ENCODE data around the gene VSIG10. TPM values are rescaled to one million over a fixed set of nuclear protein-coding genes. Genes with fewer than 3 reads are reported as not detected.
A peak's percentile ranks its signal among the peaks of the same experiment; 100 is the strongest.

Gene VSIG10
- total RNA-seq, 1 donor from 2014 or later: 2.4 TPM

DNA sequence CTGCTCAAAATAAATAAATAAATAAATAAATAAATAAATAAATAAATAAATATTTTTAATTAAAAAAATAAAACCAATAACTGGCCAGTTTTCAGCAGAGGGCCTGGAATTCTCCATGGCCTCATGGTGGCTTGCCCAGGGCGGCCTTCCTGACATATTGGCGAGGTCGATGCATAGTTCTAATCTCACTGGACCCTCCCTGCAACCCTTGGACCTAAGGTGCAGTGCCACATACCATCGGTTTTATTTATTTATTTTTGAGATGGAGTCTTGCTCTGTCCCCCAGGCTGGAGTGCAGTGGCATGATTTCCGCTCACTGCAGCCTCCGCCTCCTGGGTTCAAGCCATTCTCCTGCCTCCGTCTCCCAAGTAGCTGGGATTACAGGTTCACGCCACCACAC, 3.9 kb upstream of the VSIG10 start:
- ChIA-PET POLR2A (no interaction called here), CTCF (no interaction called here)
- no peaks in the 10 kb centered on the region for H3K36me3 Mint-ChIP-seq (ENCODE audit: low read depth)
- DNase-seq: no peak
- H3K4me1 Mint-ChIP-seq: peaks cover 9% of the 10 kb centered on the region
- H3K4me3 Mint-ChIP-seq: no peak overlapping the region
- H3K9me3 Mint-ChIP-seq: no peaks in the 10 kb centered on the region
- peaks cover 14% of the 10 kb centered on the region for H3K27me3 Mint-ChIP-seq
- TF ChIP-seq, protein P1, sequence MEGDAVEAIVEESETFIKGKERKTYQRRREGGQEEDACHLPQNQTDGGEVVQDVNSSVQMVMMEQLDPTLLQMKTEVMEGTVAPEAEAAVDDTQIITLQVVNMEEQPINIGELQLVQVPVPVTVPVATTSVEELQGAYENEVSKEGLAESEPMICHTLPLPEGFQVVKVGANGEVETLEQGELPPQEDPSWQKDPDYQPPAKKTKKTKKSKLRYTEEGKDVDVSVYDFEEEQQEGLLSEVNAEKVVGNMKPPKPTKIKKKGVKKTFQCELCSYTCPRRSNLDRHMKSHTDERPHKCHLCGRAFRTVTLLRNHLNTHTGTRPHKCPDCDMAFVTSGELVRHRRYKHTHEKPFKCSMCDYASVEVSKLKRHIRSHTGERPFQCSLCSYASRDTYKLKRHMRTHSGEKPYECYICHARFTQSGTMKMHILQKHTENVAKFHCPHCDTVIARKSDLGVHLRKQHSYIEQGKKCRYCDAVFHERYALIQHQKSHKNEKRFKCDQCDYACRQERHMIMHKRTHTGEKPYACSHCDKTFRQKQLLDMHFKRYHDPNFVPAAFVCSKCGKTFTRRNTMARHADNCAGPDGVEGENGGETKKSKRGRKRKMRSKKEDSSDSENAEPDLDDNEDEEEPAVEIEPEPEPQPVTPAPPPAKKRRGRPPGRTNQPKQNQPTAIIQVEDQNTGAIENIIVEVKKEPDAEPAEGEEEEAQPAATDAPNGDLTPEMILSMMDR (IDR thresholded peaks at IDR 0.05): no peak
- intact Hi-C loops (cut with micrococcal nuclease): no loop called here
- no peak for ATAC-seq (ENCODE audit: low read depth)
- H3K27ac Mint-ChIP-seq: no peak overlapping the region

DNA sequence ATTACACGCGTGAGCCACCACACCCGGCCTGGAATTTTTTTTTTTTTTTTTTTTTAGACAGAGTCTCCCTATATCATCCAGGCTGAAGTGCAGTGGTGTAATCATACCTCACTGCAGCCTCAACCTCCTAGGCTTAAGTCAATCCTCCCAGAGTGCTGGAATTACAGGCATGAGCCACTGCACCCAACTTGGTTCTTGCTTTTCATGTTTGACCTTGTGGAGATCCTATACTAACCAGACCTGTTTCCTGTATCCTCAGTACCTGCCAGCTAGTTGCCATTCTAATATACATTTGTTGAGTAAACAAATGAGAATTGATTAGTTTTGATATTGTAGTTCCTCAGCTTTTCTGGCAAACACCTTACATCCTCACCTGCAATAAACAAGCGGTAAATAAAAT, 3.2 kb upstream of the VSIG10 start:
- ATAC-seq (ENCODE audit: low read depth) (no peak), DNase-seq (no peak)
- Mint-ChIP-seq H3K4me3 (no peak overlapping the region), H3K36me3 (ENCODE audit: low read depth) (no peaks in the 10 kb centered on the region), H3K9me3 (no peaks in the 10 kb centered on the region), H3K27ac (no peak overlapping the region), H3K4me1 (peaks cover 9% of the 10 kb centered on the region), H3K27me3 (peaks cover 15% of the 10 kb centered on the region)
- intact Hi-C loops (cut with micrococcal nuclease): no loop called here
- ChIA-PET POLR2A (no interaction called here), CTCF (no interaction called here)
- TF ChIP-seq, protein P1 (IDR thresholded peaks at IDR 0.05): no peak

DNA sequence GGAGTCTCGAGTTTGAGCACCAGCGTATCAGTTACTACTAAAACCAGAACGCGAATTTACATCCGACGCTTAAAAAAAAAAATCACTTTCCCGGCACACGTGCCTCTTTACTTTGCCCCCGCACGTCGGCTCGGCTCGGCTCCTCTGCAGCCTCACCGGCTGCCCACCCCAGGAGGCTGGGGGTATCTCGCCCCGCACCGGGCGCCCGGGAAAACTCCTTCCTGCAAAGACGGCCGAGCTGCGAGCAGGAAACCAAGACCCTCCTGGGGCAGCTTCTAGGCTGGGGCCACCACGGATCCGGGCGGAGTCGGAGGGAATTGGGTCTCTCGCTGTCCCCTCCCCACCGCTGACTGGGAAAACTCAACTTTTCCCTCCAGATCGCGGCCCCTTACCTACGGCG, 610 bp downstream of the VSIG10 start:
- POLR2A ChIA-PET: interaction anchor here (0.7 to 1.1 kb wide), 2 partner anchors 41 to 42 kb away, joined by 3 to 18 read pairs; partner anchors contain the start of gene WSB2
- CTCF ChIA-PET: no interaction called here
- Mint-ChIP-seq H3K27ac (no peak overlapping the region), H3K27me3 (peaks cover 21% of the 10 kb centered on the region), H3K36me3 (ENCODE audit: low read depth) (no peaks in the 10 kb centered on the region), H3K4me3 (peak overlapping the region; percentile 84), H3K4me1 (peaks cover 9% of the 10 kb centered on the region), H3K9me3 (no peaks in the 10 kb centered on the region)
- TF ChIP-seq, protein P1 (IDR thresholded peaks at IDR 0.05): no peak
- DNase-seq: peak; percentile 18
- intact Hi-C loops (cut with micrococcal nuclease): no loop called here
- no peak for ATAC-seq (ENCODE audit: low read depth)

DNA sequence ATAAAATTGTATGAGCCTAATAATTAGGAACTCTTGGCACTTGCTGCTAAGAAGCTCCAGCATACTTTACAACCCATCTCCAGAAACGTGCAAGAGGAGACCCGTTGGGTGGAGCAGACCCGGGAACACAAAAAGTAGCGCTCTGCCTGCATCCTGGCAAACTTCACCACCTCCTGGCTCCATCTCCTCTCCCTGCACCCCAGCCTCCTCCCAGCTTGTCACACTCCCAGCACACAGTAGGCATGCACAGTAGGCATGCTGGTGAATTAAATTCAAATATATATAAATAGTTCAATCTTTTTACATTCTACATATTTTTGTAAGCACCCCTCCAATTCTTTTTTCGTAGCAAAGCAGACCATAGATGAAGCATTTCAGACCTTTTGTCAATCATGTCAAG, 1.2 kb downstream of the VSIG10 start:
- no peaks in the 10 kb centered on the region for H3K9me3 Mint-ChIP-seq
- peaks cover 9% of the 10 kb centered on the region for H3K4me1 Mint-ChIP-seq
- H3K4me3 Mint-ChIP-seq: peak overlapping the region; percentile 84
- intact Hi-C loops (cut with micrococcal nuclease): no loop called here
- DNase-seq (no peak), ATAC-seq (ENCODE audit: low read depth) (no peak)
- no peaks in the 10 kb centered on the region for H3K36me3 Mint-ChIP-seq (ENCODE audit: low read depth)
- ChIA-PET POLR2A (interaction anchor here (0.7 to 1.1 kb wide), 2 partner anchors 40 to 42 kb away, joined by 3 to 18 read pairs; partner anchors contain the start of gene WSB2), CTCF (no interaction called here)
- TF ChIP-seq, protein P1 (IDR thresholded peaks at IDR 0.05): no peak
- H3K27ac Mint-ChIP-seq: no peak overlapping the region
- H3K27me3 Mint-ChIP-seq: peaks cover 21% of the 10 kb centered on the region

DNA sequence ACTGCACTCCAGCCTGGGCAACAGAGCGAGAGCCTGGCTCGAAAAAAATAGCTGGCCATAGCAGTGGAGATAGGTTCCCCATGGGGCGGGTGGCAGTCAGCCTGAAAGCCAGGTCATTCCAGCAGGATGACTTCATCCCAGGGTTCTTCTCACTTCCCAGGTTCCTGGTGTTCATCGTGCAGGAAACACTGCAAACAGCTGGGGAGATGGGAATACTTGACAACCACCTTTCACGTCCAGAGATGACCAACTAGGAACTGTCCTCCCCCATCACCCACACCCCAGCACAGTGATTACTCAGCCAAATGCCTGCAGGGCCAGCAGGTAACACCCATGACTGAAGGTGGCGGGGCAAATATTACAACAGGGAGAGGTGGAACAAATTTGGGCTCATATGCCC, 1.7 kb downstream of the VSIG10 start:
- TF ChIP-seq, protein P1 (IDR thresholded peaks at IDR 0.05): no peak
- no peak for ATAC-seq (ENCODE audit: low read depth)
- CTCF ChIA-PET: no interaction called here
- H3K27ac Mint-ChIP-seq: no peak overlapping the region
- peaks cover 19% of the 10 kb centered on the region for H3K27me3 Mint-ChIP-seq
- DNase-seq: no peak
- peaks cover 9% of the 10 kb centered on the region for H3K4me1 Mint-ChIP-seq
- POLR2A ChIA-PET: no interaction called here
- no peaks in the 10 kb centered on the region for H3K36me3 Mint-ChIP-seq (ENCODE audit: low read depth)
- no peak overlapping the region for H3K4me3 Mint-ChIP-seq
- H3K9me3 Mint-ChIP-seq: no peaks in the 10 kb centered on the region
- intact Hi-C loops (cut with micrococcal nuclease): no loop called here

Data from activated B cell treated with CpG ODN at 0.5 μM for 24 hours (primary cell).